Body of pancreas (tissue), 4 donors: ENCODE data around the gene ZKSCAN1.

Experiments used
- POLR2A ChIP-seq, 3 donors: fragments of 450-650 bp; IDR thresholded peaks; one replicate each; pipeline ENCODE4 v1.6.1; 2016; ENCODE audit warnings: antibody characterized with exemption in 3 of 3, mild to moderate bottlenecking in 2 of 3
- TF ChIP-seq, protein P1 (sequence below), 7 experiments: fragments of 450-650 bp in 4 of 7; fragments of 200-600 bp in 3 of 7; sonication (generic) in 3 of 7; IDR thresholded peaks; one replicate each; pipeline ENCODE4 v1.5.1; 2016 to 2019; ENCODE audit warnings: antibody characterized with exemption in 7 of 7

DNA sequence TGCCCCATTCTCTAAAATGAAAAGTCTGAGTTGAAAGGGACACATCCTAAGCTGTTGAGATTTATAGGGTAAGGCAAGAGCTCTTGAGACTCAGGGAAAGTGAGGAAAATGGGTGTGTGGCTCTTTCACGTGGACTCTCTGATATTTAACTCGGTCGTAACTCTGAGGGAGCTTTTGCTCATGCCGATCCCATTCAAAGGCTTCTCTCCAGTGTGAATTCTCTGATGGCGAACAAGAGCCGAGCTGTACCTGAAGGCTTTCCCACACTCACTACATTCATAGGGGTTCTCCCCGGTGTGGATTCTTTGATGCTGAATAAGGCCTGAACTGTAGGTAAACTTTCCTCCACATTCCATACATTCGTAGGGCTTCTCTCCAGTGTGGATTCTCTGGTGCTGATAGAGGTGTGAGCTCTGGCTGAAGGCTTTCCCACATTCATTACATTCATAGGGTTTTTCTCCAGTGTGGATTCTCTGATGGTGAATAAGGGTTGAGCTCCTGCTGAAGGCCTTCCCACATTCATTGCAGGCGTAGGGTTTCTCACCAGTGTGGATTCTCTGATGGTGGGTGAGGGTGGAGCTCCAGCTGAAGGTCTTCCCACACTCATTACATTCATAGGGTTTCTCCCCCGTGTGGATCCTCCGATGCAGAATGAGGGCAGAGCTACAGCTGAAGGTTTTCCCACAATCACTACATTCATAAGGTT, 55.8 kb downstream of the ZKSCAN1 start:
- TF ChIP-seq, protein P1, sequence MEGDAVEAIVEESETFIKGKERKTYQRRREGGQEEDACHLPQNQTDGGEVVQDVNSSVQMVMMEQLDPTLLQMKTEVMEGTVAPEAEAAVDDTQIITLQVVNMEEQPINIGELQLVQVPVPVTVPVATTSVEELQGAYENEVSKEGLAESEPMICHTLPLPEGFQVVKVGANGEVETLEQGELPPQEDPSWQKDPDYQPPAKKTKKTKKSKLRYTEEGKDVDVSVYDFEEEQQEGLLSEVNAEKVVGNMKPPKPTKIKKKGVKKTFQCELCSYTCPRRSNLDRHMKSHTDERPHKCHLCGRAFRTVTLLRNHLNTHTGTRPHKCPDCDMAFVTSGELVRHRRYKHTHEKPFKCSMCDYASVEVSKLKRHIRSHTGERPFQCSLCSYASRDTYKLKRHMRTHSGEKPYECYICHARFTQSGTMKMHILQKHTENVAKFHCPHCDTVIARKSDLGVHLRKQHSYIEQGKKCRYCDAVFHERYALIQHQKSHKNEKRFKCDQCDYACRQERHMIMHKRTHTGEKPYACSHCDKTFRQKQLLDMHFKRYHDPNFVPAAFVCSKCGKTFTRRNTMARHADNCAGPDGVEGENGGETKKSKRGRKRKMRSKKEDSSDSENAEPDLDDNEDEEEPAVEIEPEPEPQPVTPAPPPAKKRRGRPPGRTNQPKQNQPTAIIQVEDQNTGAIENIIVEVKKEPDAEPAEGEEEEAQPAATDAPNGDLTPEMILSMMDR (IDR thresholded peaks at IDR 0.05): no peak
- no peak for TF ChIP-seq POLR2A (IDR thresholded peaks at IDR 0.05)
